Transverse colon (tissue), 4 donors: ENCODE data around the gene ADGRA3. TPM values are rescaled to one million over a fixed set of nuclear protein-coding genes. Genes with fewer than 3 reads are reported as not detected.

ENCODE experiments used
- DNase-seq: peaks from one replicate; pipeline ENCODE4 v3.0.0-alpha.2; 2019
- H3K27ac ChIP-seq, 4 donors: fragments of 200-600 bp; sonication (generic); 2 replicates each; pipeline ENCODE4 v1.5.1; 2016 to 2018; ENCODE audit warnings: inconsistent platforms in 4 of 4
- H3K27me3 ChIP-seq: fragments of 200-600 bp; sonication (generic); 2 replicates; pipeline ENCODE4 v1.5.1; 2017; ENCODE audit warnings: inconsistent platforms
- H3K36me3 ChIP-seq, 4 donors: fragments of 200-600 bp; sonication (generic); 2 replicates each; pipeline ENCODE4 v1.5.1; 2017 to 2019; ENCODE audit warnings: inconsistent platforms in 4 of 4
- H3K4me1 ChIP-seq, 4 donors: fragments of 200-600 bp; sonication (generic); 2 replicates each; pipeline ENCODE4 v1.5.1; 2017 to 2020; ENCODE audit warnings: inconsistent platforms in 4 of 4
- H3K4me3 ChIP-seq, 4 donors: fragments of 200-600 bp; sonication (generic); 1 replicate in 1 of 4; 2 replicates in 3 of 4; pipeline versions ENCODE4 v1.5.1 to v1.6.1; 2017 to 2019; ENCODE audit warnings: inconsistent platforms in 4 of 4
- H3K9me3 ChIP-seq, 2 donors: fragments of 200-600 bp; sonication (generic); 2 replicates each; pipeline ENCODE4 v1.5.1; 2017 to 2019; ENCODE audit warnings: inconsistent platforms in 2 of 2
- CTCF ChIP-seq, 5 experiments: fragments of 200-600 bp in 3 of 5; fragments of 450-650 bp in 2 of 5; sonication (generic) in 3 of 5; IDR thresholded peaks; 1 replicate in 2 of 5; 2 replicates in 3 of 5; pipeline ENCODE4 v1.5.1; 2016 to 2017; ENCODE audit warnings: antibody characterized with exemption in 5 of 5, inconsistent platforms in 3 of 5, mild to moderate bottlenecking in 2 of 5, moderate library complexity in 1 of 5
- EP300 ChIP-seq: sonication (generic); formaldehyde crosslinking; IDR thresholded peaks from one replicate; pipeline ENCODE4 v1.6.1; 2017; ENCODE audit warnings: antibody characterized with exemption, low read depth
- POLR2A ChIP-seq: fragments of 450-650 bp; IDR thresholded peaks from one replicate; pipeline ENCODE4 v1.6.1; 2016; ENCODE audit warnings: antibody characterized with exemption, mild to moderate bottlenecking, moderate library complexity
- POLR2AphosphoS5 ChIP-seq, 3 donors: sonication (generic); formaldehyde crosslinking; IDR thresholded peaks; one replicate each; pipeline ENCODE4 v1.6.1; 2016; ENCODE audit warnings: antibody characterized with exemption in 3 of 3
- WGBS, 2 donors: methylation state at CpG; one replicate each; pipeline ENCODE4 v1.1.5; 2018; ENCODE audit warnings: low coverage in 1 of 2; 5-methylcytosine and 5-hydroxymethylcytosine counted together
- in situ Hi-C, 4 donors: fragments of 200-750 bp; cut with MboI; loops; one replicate each; pipeline versions ENCODE4 v1.15.0 to v1.15.1; 2017; ENCODE audit warnings: low sequenced_read_pairs in 3 of 4, low pct_ligation_motif_present in 1 of 4, low pct_unique_long_range_greater_than_20kb in 1 of 4
- intact Hi-C: fragments of 100-400 bp; cut with DNase I; formaldehyde crosslinking; loops from one replicate; pipeline ENCODE4 v1.15.1; 2023; ENCODE audit warnings: low total_unique reads
- total RNA-seq, 4 donors: library from RNA; depleted of rRNA; stranded (reverse); fragments of >200 nt; gene quantifications; one replicate each; pipeline ENCODE4 v1.1.0, GENCODE V29; 2016

The ADGRA3 gene
- total RNA-seq, 4 donors from 2014 or later = 76.7 to 126 (median 91.1) TPM

- Histone ChIP-seq H3K27ac (no peak overlapping the region), H3K36me3 (no peaks in the 10 kb centered on the region), H3K9me3 (no peaks in the 10 kb centered on the region), H3K4me3 (no peak overlapping the region), H3K27me3 (no peaks in the 10 kb centered on the region), H3K4me1 (no peaks in the 10 kb centered on the region)
- no peak for DNase-seq
- 60 to 69% methylated on average over 3 of the region's 3 CpGs for WGBS, 2 donors
- TF ChIP-seq POLR2AphosphoS5 (IDR thresholded peaks at IDR 0.05) = no peak
- TF ChIP-seq POLR2A = no peak
- TF ChIP-seq EP300 = no peak
- TF ChIP-seq CTCF (IDR thresholded peaks at IDR 0.05) = no peak
- intact Hi-C loops = no loop called here
- in situ Hi-C loops = no loop called here
Observed at GRCh38 chr4:22348410-22348809, 167.5 kb downstream of the ADGRA3 start.

DNA sequence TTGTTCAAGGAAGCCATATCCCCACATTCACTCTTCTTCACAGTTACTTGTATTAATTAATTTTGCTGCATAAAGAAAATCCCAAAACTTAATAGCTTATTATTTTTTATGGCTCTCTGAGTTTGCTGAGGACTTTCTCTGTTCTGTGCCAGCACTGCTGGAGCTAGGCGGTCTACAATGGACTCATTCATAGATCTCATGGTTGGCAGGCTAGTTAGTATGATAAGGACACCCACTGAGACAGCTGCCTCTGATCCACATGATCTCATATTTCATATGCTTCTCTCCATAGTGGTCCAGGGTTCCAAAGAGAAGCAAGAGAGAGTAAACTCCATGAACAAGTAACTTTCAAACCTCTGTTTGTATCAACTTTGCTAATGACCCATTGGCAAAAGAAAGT, 170.2 kb downstream of the ADGRA3 start:
- Histone ChIP-seq H3K27ac (no peak overlapping the region), H3K9me3 (no peaks in the 10 kb centered on the region), H3K4me1 (no peaks in the 10 kb centered on the region), H3K36me3 (no peaks in the 10 kb centered on the region), H3K4me3 (no peak overlapping the region), H3K27me3 (no peaks in the 10 kb centered on the region)
- WGBS, 2 donors = 88 to 100% methylated on average over 1 of the region's 1 CpG
- intact Hi-C loops (no loop called here), in situ Hi-C loops (no loop called here)
- DNase-seq = no peak
- TF ChIP-seq EP300 = no peak
- TF ChIP-seq CTCF (IDR thresholded peaks at IDR 0.05) = no peak
- no peak for TF ChIP-seq POLR2A
- TF ChIP-seq POLR2AphosphoS5 (IDR thresholded peaks at IDR 0.05) = no peak

DNA sequence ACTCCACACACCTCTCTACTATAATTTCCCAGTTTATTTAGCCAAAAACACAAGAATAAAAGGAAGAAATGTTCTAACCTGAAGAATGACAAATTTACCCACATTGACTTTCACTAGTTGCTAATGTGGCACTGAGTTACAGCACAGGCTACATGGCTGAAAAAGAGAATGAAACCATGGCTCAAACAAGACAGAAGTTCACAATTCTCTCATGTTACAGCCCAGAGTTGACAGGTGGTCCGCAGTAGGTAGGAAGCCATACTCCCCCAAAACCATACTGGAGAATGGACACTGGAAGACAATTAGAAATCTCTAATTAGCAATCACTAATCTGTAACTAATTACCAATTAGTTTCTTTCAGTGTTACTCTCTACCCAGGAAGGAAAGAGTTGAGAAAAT, 170.8 kb downstream of the ADGRA3 start:
- H3K9me3 ChIP-seq = no peaks in the 10 kb centered on the region
- intact Hi-C loops = no loop called here
- DNase-seq = no peak
- H3K27me3 ChIP-seq = no peaks in the 10 kb centered on the region
- H3K4me1 ChIP-seq = no peaks in the 10 kb centered on the region
- H3K36me3 ChIP-seq = no peaks in the 10 kb centered on the region
- TF ChIP-seq CTCF (IDR thresholded peaks at IDR 0.05) (no peak), POLR2A (no peak)
- no peak overlapping the region for H3K4me3 ChIP-seq
- 44 to 67% methylated on average over 1 of the region's 1 CpG for WGBS, 2 donors
- in situ Hi-C loops = no loop called here
- H3K27ac ChIP-seq = no peak overlapping the region

- in situ Hi-C loops (no loop called here), intact Hi-C loops (no loop called here)
- no peaks in the 10 kb centered on the region for H3K36me3 ChIP-seq
- WGBS, 2 donors = 79 to 85% methylated on average over 2 of the region's 2 CpGs
- DNase-seq = no peak
- H3K4me1 ChIP-seq = no peaks in the 10 kb centered on the region
- no peak for TF ChIP-seq POLR2AphosphoS5 (IDR thresholded peaks at IDR 0.05)
- TF ChIP-seq EP300 = no peak
- no peak for TF ChIP-seq CTCF (IDR thresholded peaks at IDR 0.05)
- no peak for TF ChIP-seq POLR2A
- H3K27me3 ChIP-seq = no peaks in the 10 kb centered on the region
- H3K4me3 ChIP-seq = no peak overlapping the region
- no peak overlapping the region for H3K27ac ChIP-seq
- H3K9me3 ChIP-seq = no peaks in the 10 kb centered on the region
Observed at GRCh38 chr4:22343606-22344005, 172.3 kb downstream of the ADGRA3 start.
